SK-N-SH treated with all-trans-retinoic acid at 6 μM for 48 hours (cell line): Measurements from ENCODE around the gene PPP2R2C.

Source experiments
- ATAC-seq: fragments of 200-7000 bp; cut with Tn5 transposase; 3 replicates; pipeline ENCODE4 v1.9.1; 2020; ENCODE audit warnings: mild to moderate bottlenecking, moderate library complexity
- ARNTL ChIP-seq: fragments of 450-650 bp; formaldehyde crosslinking; IDR thresholded peaks from 2 replicates; pipeline ENCODE4 v1.5.0; 2020; ENCODE audit warnings: low read depth, mild to moderate bottlenecking, moderate library complexity, borderline replicate concordance
- CSRNP3 ChIP-seq: fragments of 250-450 bp; sonication (Bioruptor Pico); IDR thresholded peaks from 2 replicates; pipeline ENCODE4 v1.5.1; 2021; ENCODE audit warnings: mild to moderate bottlenecking, moderate library complexity
- ESRRG ChIP-seq: fragments of 250-450 bp; sonication (Bioruptor Pico); IDR thresholded peaks from 2 replicates; pipeline ENCODE4 v1.6.1; 2021; ENCODE audit warnings: mild to moderate bottlenecking
- GLIS3 ChIP-seq: fragments of 250-450 bp; sonication (Bioruptor Pico); IDR thresholded peaks from 2 replicates; pipeline ENCODE4 v1.5.0; 2020; ENCODE audit warnings: mild to moderate bottlenecking, moderate library complexity
- ISL1 ChIP-seq: fragments of 250-450 bp; sonication (Bioruptor Pico); IDR thresholded peaks from 2 replicates; pipeline ENCODE4 v2.1.2; 2022; ENCODE audit warnings: mild to moderate bottlenecking, moderate library complexity
- PATZ1 ChIP-seq: fragments of 250-450 bp; sonication (Bioruptor Pico); IDR thresholded peaks from 2 replicates; pipeline ENCODE4 v1.8.0; 2020; ENCODE audit warnings: mild to moderate bottlenecking, moderate library complexity, borderline replicate concordance
- PPARA ChIP-seq: fragments of 250-450 bp; sonication (Bioruptor Pico); IDR thresholded peaks from 2 replicates; pipeline ENCODE4 v1.5.0; 2020; ENCODE audit warnings: mild to moderate bottlenecking, borderline replicate concordance
- SNAI2 ChIP-seq: fragments of 250-450 bp; sonication (Bioruptor Pico); IDR thresholded peaks from 2 replicates; pipeline ENCODE4 v1.5.0; 2020; ENCODE audit warnings: mild to moderate bottlenecking, moderate library complexity
- TCF4 ChIP-seq: fragments of 250-450 bp; sonication (Bioruptor Pico); IDR thresholded peaks from 2 replicates; pipeline ENCODE4 v1.8.0; 2021; ENCODE audit warnings: mild to moderate bottlenecking, moderate library complexity, borderline replicate concordance
- ZFP3 ChIP-seq: fragments of 250-450 bp; sonication (Bioruptor Pico); IDR thresholded peaks from 2 replicates; pipeline ENCODE4 v1.5.0; 2020; ENCODE audit warnings: mild to moderate bottlenecking, moderate library complexity
- ZNF70 ChIP-seq: fragments of 450-650 bp; formaldehyde crosslinking; IDR thresholded peaks from 2 replicates; pipeline ENCODE4 v1.5.0; 2020; ENCODE audit warnings: mild to moderate bottlenecking, moderate library complexity
- ZNF8 ChIP-seq: fragments of 450-650 bp; formaldehyde crosslinking; IDR thresholded peaks from 2 replicates; pipeline ENCODE4 v1.5.0; 2020; ENCODE audit warnings: mild to moderate bottlenecking, moderate library complexity
- TF ChIP-seq, protein P1 (sequence below): fragments of 250-450 bp; sonication (Bioruptor Pico); IDR thresholded peaks from 2 replicates; pipeline ENCODE4 v1.8.0; 2021; ENCODE audit warnings: low read depth, mild to moderate bottlenecking, moderate library complexity, borderline replicate concordance
- TF ChIP-seq, protein P2 (sequence below): fragments of 250-450 bp; sonication (Bioruptor Pico); IDR thresholded peaks from 2 replicates; pipeline ENCODE4 v1.5.0; 2020; ENCODE audit warnings: mild to moderate bottlenecking, moderate library complexity
- TF ChIP-seq, protein P3 (sequence below): fragments of 250-450 bp; sonication (Bioruptor Pico); IDR thresholded peaks from 2 replicates; pipeline ENCODE4 v1.5.1; 2020; ENCODE audit warnings: low read depth, mild to moderate bottlenecking, moderate library complexity

PPP2R2C gene

GRCh38 chr4:6499238-6499600 is 26.8 kb upstream of the PPP2R2C start (continued):
- TF ChIP-seq, protein P1, sequence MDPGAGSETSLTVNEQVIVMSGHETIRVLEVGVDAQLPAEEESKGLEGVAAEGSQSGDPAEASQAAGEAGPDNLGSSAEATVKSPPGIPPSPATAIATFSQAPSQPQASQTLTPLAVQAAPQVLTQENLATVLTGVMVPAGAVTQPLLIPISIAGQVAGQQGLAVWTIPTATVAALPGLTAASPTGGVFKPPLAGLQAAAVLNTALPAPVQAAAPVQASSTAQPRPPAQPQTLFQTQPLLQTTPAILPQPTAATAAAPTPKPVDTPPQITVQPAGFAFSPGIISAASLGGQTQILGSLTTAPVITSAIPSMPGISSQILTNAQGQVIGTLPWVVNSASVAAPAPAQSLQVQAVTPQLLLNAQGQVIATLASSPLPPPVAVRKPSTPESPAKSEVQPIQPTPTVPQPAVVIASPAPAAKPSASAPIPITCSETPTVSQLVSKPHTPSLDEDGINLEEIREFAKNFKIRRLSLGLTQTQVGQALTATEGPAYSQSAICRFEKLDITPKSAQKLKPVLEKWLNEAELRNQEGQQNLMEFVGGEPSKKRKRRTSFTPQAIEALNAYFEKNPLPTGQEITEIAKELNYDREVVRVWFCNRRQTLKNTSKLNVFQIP (CRISPR knock-in tag), result no peak
- no peak for TF ChIP-seq ZNF70 (CRISPR knock-in tag)
- no peak for TF ChIP-seq ARNTL (CRISPR knock-in tag)
- TF ChIP-seq, protein P2, sequence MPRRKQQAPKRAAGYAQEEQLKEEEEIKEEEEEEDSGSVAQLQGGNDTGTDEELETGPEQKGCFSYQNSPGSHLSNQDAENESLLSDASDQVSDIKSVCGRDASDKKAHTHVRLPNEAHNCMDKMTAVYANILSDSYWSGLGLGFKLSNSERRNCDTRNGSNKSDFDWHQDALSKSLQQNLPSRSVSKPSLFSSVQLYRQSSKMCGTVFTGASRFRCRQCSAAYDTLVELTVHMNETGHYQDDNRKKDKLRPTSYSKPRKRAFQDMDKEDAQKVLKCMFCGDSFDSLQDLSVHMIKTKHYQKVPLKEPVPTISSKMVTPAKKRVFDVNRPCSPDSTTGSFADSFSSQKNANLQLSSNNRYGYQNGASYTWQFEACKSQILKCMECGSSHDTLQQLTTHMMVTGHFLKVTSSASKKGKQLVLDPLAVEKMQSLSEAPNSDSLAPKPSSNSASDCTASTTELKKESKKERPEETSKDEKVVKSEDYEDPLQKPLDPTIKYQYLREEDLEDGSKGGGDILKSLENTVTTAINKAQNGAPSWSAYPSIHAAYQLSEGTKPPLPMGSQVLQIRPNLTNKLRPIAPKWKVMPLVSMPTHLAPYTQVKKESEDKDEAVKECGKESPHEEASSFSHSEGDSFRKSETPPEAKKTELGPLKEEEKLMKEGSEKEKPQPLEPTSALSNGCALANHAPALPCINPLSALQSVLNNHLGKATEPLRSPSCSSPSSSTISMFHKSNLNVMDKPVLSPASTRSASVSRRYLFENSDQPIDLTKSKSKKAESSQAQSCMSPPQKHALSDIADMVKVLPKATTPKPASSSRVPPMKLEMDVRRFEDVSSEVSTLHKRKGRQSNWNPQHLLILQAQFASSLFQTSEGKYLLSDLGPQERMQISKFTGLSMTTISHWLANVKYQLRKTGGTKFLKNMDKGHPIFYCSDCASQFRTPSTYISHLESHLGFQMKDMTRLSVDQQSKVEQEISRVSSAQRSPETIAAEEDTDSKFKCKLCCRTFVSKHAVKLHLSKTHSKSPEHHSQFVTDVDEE (CRISPR knock-in tag), result no peak

DNA sequence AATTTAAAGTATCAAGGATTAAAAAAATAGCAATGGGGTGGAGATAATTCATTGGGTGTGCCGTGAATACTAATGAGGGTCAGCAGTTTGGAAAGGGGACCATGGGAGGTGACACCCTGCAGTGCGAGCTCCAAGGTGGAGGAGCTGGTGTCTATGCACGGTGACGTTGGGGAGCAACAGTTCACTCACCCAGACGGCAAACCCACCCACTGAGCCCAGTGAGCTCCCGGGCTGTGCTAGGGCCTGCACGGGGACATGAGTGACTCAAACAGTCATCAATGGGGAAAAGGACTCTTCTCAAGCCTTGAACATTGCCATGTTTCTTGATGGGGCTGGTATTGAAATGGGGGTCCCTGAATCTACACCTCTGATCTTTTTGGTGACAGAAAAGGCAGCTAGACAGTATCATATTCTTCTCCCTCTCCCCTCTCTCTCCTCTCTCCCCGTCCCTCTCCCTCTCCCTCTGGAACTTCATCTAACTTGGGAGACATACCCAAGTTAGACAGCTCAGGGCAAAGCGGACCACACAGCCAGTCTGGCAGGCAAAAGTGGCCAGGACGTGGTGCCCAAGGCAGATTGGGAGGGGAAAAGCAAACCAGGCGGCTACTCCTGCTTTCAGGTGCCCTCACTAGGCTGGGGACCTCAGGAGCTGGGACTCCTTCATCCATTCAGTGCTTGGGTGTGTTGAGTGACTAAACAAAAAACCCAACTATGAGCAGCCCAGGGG is 26.3 kb upstream of the PPP2R2C start:
- ATAC-seq, result no peak

GRCh38 chr4:6497796-6498195 is 25.4 kb upstream of the PPP2R2C start:
- TF ChIP-seq, protein P2 (CRISPR knock-in tag), result no peak
- TF ChIP-seq, protein P3, sequence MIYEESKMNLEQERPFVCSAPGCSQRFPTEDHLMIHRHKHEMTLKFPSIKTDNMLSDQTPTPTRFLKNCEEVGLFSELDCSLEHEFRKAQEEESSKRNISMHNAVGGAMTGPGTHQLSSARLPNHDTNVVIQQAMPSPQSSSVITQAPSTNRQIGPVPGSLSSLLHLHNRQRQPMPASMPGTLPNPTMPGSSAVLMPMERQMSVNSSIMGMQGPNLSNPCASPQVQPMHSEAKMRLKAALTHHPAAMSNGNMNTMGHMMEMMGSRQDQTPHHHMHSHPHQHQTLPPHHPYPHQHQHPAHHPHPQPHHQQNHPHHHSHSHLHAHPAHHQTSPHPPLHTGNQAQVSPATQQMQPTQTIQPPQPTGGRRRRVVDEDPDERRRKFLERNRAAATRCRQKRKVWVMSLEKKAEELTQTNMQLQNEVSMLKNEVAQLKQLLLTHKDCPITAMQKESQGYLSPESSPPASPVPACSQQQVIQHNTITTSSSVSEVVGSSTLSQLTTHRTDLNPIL, result no peak
- TF ChIP-seq CSRNP3 (CRISPR knock-in tag), result no peak
- TF ChIP-seq ISL1 (CRISPR knock-in tag), result no peak
- no peak for TF ChIP-seq SNAI2
- no peak for TF ChIP-seq ESRRG
- TF ChIP-seq GLIS3, result no peak
- TF ChIP-seq PATZ1 (CRISPR knock-in tag), result no peak
- TF ChIP-seq, all 23 proteins: peak for 0
- no peak for ATAC-seq

More for the DNA sequence above, 26.3 kb upstream of the PPP2R2C start:
- TF ChIP-seq, protein P1 (CRISPR knock-in tag), result no peak
- TF ChIP-seq PPARA (CRISPR knock-in tag), result no peak
- no peak for TF ChIP-seq ZNF8
- no peak for TF ChIP-seq ZFP3 (CRISPR knock-in tag)
- no peak for TF ChIP-seq TCF4 (CRISPR knock-in tag)
